HG03457 (cell line): ENCODE results near the gene CCDC9B.
A peak's percentile ranks its signal among the peaks of the same experiment; 100 is the strongest.

Experiments
- ATAC-seq: cut with Tn5 transposase; IDR thresholded peaks from one replicate; pipeline ENCODE4 v1.9.1; 2021; ENCODE audit warnings: moderate number of reproducible peaks; ENCODE audit not compliant: unreplicated experiment

CCDC9B gene

GRCh38 chr15:40365624-40366456 is 25.1 kb upstream of the CCDC9B start:
- no peak for ATAC-seq

- no peak for ATAC-seq
These were observed 24.3 kb upstream of the CCDC9B start for GRCh38 chr15:40365016-40365415.

GRCh38 chr15:40364251-40364650 is 23.5 kb upstream of the CCDC9B start:
- ATAC-seq, result no peak

GRCh38 chr15:40363611-40364010 is 22.9 kb upstream of the CCDC9B start:
- no peak for ATAC-seq

GRCh38 chr15:40361640-40362039 is 20.9 kb upstream of the CCDC9B start:
- no peak for ATAC-seq

GRCh38 chr15:40360015-40360414 is 19.3 kb upstream of the CCDC9B start:
- no peak for ATAC-seq

GRCh38 chr15:40358471-40359353 is 18.0 kb upstream of the CCDC9B start:
- ATAC-seq, result no peak

GRCh38 chr15:40357723-40358470 is 17.2 kb upstream of the CCDC9B start, which contains the start of gene DISP2:
TSS of gene DISP2 (plus strand) at chr15:40358219. CDS start at chr15:40358322, 103 bp downstream.
- peak; percentile 50 for ATAC-seq

- ATAC-seq, result no peak
These were observed 16.5 kb upstream of the CCDC9B start for GRCh38 chr15:40357246-40357645.

GRCh38 chr15:40355976-40356585 is 15.3 kb upstream of the CCDC9B start:
- ATAC-seq, result no peak

GRCh38 chr15:40354408-40355171 is 13.9 kb upstream of the CCDC9B start:
- ATAC-seq, result no peak

GRCh38 chr15:40353697-40354096 is 13.0 kb upstream of the CCDC9B start:
- no peak for ATAC-seq

- no peak for ATAC-seq
These were observed 11.7 kb upstream of the CCDC9B start for GRCh38 chr15:40352281-40352901.

GRCh38 chr15:40349163-40349562 is 8.4 kb upstream of the CCDC9B start:
- no peak for ATAC-seq

GRCh38 chr15:40348474-40348870 is 7.7 kb upstream of the CCDC9B start:
- no peak for ATAC-seq

GRCh38 chr15:40347559-40348473 is 7.1 kb upstream of the CCDC9B start:
- ATAC-seq, result no peak

- ATAC-seq, result no peak
These were observed 6.1 kb upstream of the CCDC9B start for GRCh38 chr15:40346579-40347558.
